Lower leg skin (tissue), 3 donors: ENCODE measurements around the gene RPTOR.

Experiments
- CTCF ChIP-seq, 3 donors: fragments of 450-650 bp; IDR thresholded peaks; one replicate each; pipeline ENCODE4 v1.5.1; 2016; ENCODE audit warnings: antibody characterized with exemption in 3 of 3, mild to moderate bottlenecking in 3 of 3, moderate library complexity in 2 of 3
- POLR2A ChIP-seq, 2 donors: fragments of 450-650 bp; IDR thresholded peaks; one replicate each; pipeline ENCODE4 v1.6.1; 2016 to 2017; ENCODE audit warnings: antibody characterized with exemption in 2 of 2, mild to moderate bottlenecking in 1 of 2, moderate library complexity in 1 of 2

GRCh38 chr17:80986046-80986445 lies 441.4 kb downstream of the RPTOR start:
- no peak for TF ChIP-seq POLR2A (IDR thresholded peaks at IDR 0.05)
- no peak for TF ChIP-seq CTCF (IDR thresholded peaks at IDR 0.05)
